Measurements from ENCODE around the gene GSTA1. TPM values are rescaled to one million over a fixed set of nuclear protein-coding genes. Genes with fewer than 3 reads are reported as not detected.
A peak's percentile ranks its signal among the peaks of the same experiment; 100 is the strongest.
"Not testable (repeated sequence)": the region's sequence is repeated elsewhere in the genome, so short reads cannot be mapped to it uniquely, and the experiment has no call there.

Gene GSTA1
- polyA plus RNA-seq (ENCODE audit: insufficient read length): not detected

- DNase-seq: not testable (repeated sequence)
Measured at GRCh38 chr6:52803668-52804255, at the start of gene GSTA1. Gene GSTA1, minus strand, starts transcription at chr6:52803816. Its CDS starts 4,549 bp downstream, at chr6:52799267.

- DNase-seq: no peak
Measured at GRCh38 chr6:52849137-52849536, 45.5 kb upstream of the GSTA1 start.

- no peak for DNase-seq
Measured at GRCh38 chr6:52846002-52846401, 42.4 kb upstream of the GSTA1 start.

- DNase-seq: no peak
Measured at GRCh38 chr6:52843605-52844004, 40.0 kb upstream of the GSTA1 start.

- DNase-seq: no peak
Measured at GRCh38 chr6:52840763-52841585, 37.4 kb upstream of the GSTA1 start, which contains the start of gene GSTA5. Gene GSTA5, minus strand, starts transcription at chr6:52840813.

GRCh38 chr6:52839124-52840055 lies 35.8 kb upstream of the GSTA1 start:
- peak; percentile 8 for DNase-seq

GRCh38 chr6:52834481-52834880 lies 30.9 kb upstream of the GSTA1 start:
- no peak for DNase-seq

- DNase-seq: not testable (repeated sequence)
Measured at GRCh38 chr6:52830869-52831268, 27.3 kb upstream of the GSTA1 start.

- no peak for DNase-seq
Measured at GRCh38 chr6:52829046-52829817, 25.6 kb upstream of the GSTA1 start.

- not testable (repeated sequence) for DNase-seq
Measured at GRCh38 chr6:52828621-52829020, 25.0 kb upstream of the GSTA1 start.

- DNase-seq: not testable (repeated sequence)
Measured at GRCh38 chr6:52827073-52827783, 23.6 kb upstream of the GSTA1 start.

GRCh38 chr6:52826513-52826912 lies 22.9 kb upstream of the GSTA1 start:
- no peak for DNase-seq

GRCh38 chr6:52825900-52826459 lies 22.4 kb upstream of the GSTA1 start:
- DNase-seq: not testable (repeated sequence)

- not testable (repeated sequence) for DNase-seq
Measured at GRCh38 chr6:52825270-52825793, 21.7 kb upstream of the GSTA1 start.

- DNase-seq: no peak
Measured at GRCh38 chr6:52821842-52822241, 18.2 kb upstream of the GSTA1 start.

- DNase-seq: no peak
Measured at GRCh38 chr6:52820198-52820597, 16.6 kb upstream of the GSTA1 start.

- DNase-seq: peak; percentile 1
Measured at GRCh38 chr6:52815167-52816092, 11.8 kb upstream of the GSTA1 start.

- not testable (repeated sequence) for DNase-seq
Measured at GRCh38 chr6:52814545-52814944, 10.9 kb upstream of the GSTA1 start.

- DNase-seq: not testable (repeated sequence)
Measured at GRCh38 chr6:52809777-52810176, 6.2 kb upstream of the GSTA1 start.

Data from hindlimb muscle (tissue), 1 donor.